DND-41 (cell line): ENCODE data around the gene PCDHA10.

Source experiments
- ATAC-seq: fragments of 200-7000 bp; cut with Tn5 transposase; 3 replicates; pipeline ENCODE4 v1.9.1; 2021; ENCODE audit warnings: low read depth; ENCODE audit not compliant: insufficient read depth
- DNase-seq: peaks from one replicate; pipeline ENCODE4 v3.0.0-alpha.2; 2020
- H2AFZ ChIP-seq: 2 replicates; pipeline ENCODE4 v1.6.0; 2012; ENCODE audit warnings: low read depth, low read length
- H3K27ac ChIP-seq: 2 replicates; pipeline ENCODE4 v1.5.1; 2012; ENCODE audit warnings: low read length, inconsistent platforms
- H3K27me3 ChIP-seq: fragments of 200-600 bp; sonication (generic); 2 replicates; pipeline ENCODE4 v1.6.0; 2012; ENCODE audit warnings: low read length, mild to moderate bottlenecking, inconsistent platforms; ENCODE audit not compliant: insufficient read depth, poor library complexity
- H3K36me3 ChIP-seq: 2 replicates; pipeline ENCODE4 v1.5.1; 2012; ENCODE audit warnings: low read length, inconsistent platforms; ENCODE audit not compliant: insufficient read depth
- H3K4me1 ChIP-seq: 2 replicates; pipeline ENCODE4 v1.5.1; 2012; ENCODE audit warnings: mild to moderate bottlenecking, low read length; ENCODE audit not compliant: insufficient read depth
- H3K4me2 ChIP-seq: 2 replicates; pipeline ENCODE4 v1.6.0; 2012; ENCODE audit warnings: mild to moderate bottlenecking, moderate library complexity, low read length, inconsistent platforms; ENCODE audit not compliant: insufficient read depth
- H3K4me3 ChIP-seq, 2 experiments: fragments of 200-600 bp in 1 of 2; shearing (Covaris generic) in 1 of 2; 2 replicates each; pipeline ENCODE4 v1.5.1; 2012 to 2016; ENCODE audit warnings: inconsistent platforms in 2 of 2, low read length in 2 of 2, mild to moderate bottlenecking in 2 of 2, low read depth in 1 of 2, moderate library complexity in 1 of 2
- H3K79me2 ChIP-seq: 2 replicates; pipeline ENCODE4 v1.6.0; 2012; ENCODE audit warnings: low read length, inconsistent platforms; ENCODE audit not compliant: insufficient read depth
- H3K9ac ChIP-seq: 2 replicates; pipeline ENCODE4 v1.6.0; 2012; ENCODE audit warnings: low read depth, mild to moderate bottlenecking, inconsistent platforms, low read length, moderate library complexity
- H3K9me3 ChIP-seq: 2 replicates; pipeline ENCODE4 v1.5.1; 2012; ENCODE audit warnings: low read length, moderate library complexity, mild to moderate bottlenecking, inconsistent platforms; ENCODE audit not compliant: insufficient read depth, severe bottlenecking
- H4K20me1 ChIP-seq: 2 replicates; pipeline ENCODE4 v1.6.0; 2012; ENCODE audit warnings: low read length; ENCODE audit not compliant: insufficient read depth
- CTCF ChIP-seq: IDR thresholded peaks from 2 replicates; pipeline ENCODE4 v1.5.1; 2012; ENCODE audit warnings: borderline replicate concordance, low read length, moderate library complexity, mild to moderate bottlenecking; ENCODE audit not compliant: poor library complexity, severe bottlenecking; ENCODE audit errors: extremely low read depth
- EZH2 ChIP-seq: IDR thresholded peaks from 3 replicates; pipeline ENCODE4 v1.6.1; 2012; ENCODE audit warnings: borderline replicate concordance, low read depth, mild to moderate bottlenecking, moderate library complexity, low read length, inconsistent platforms; ENCODE audit not compliant: severe bottlenecking

PCDHA10 gene

GRCh38 chr5:140881889-140882590, 26.3 kb downstream of the PCDHA10 start, which contains the start of gene PCDHA13:
Gene PCDHA13, plus strand, starts transcription at chr5:140882124. Its CDS starts 145 bp downstream, at chr5:140882269.
- no peaks in the 10 kb centered on the region for H4K20me1 ChIP-seq
- H3K27me3 ChIP-seq = peaks cover 2% of the 10 kb centered on the region
- H3K36me3 ChIP-seq = no peaks in the 10 kb centered on the region
- no peak for ATAC-seq
- no peak within 1 kb of the TSS for H3K4me3 ChIP-seq
- no peak for TF ChIP-seq CTCF
- no peak within 1 kb of the TSS for H3K4me2 ChIP-seq
- no peak for DNase-seq
- no peak within 1 kb of the TSS for H3K27ac ChIP-seq
- no peak within 1 kb of the TSS for H3K9ac ChIP-seq
- no peaks in the 10 kb centered on the region for H3K79me2 ChIP-seq
- no peaks in the 10 kb centered on the region for H3K4me1 ChIP-seq
- no peaks in the 10 kb centered on the region for H3K9me3 ChIP-seq
- H2AFZ ChIP-seq = no peak within 1 kb of the TSS

- Histone ChIP-seq H3K9ac (no peak overlapping the region), H3K9me3 (no peaks in the 10 kb centered on the region), H3K4me3 (no peak overlapping the region), H3K36me3 (no peaks in the 10 kb centered on the region), H3K27ac (no peak overlapping the region), H3K79me2 (no peaks in the 10 kb centered on the region), H3K4me2 (no peak overlapping the region), H3K4me1 (no peaks in the 10 kb centered on the region), H4K20me1 (no peaks in the 10 kb centered on the region), H2AFZ (no peak overlapping the region), H3K27me3 (peaks cover 2% of the 10 kb centered on the region)
- DNase-seq = no peak
- ATAC-seq = no peak
- TF ChIP-seq CTCF = peak; percentile 47
- TF ChIP-seq EZH2 = no peak
Observed at GRCh38 chr5:140882591-140882899, 26.8 kb downstream of the PCDHA10 start.

GRCh38 chr5:140883373-140883772, 27.7 kb downstream of the PCDHA10 start:
- ATAC-seq (no peak), DNase-seq (no peak)
- no peaks in the 10 kb centered on the region for H4K20me1 ChIP-seq
- H3K4me3 ChIP-seq = no peak overlapping the region
- no peaks in the 10 kb centered on the region for H3K9me3 ChIP-seq
- TF ChIP-seq EZH2 (no peak), CTCF (no peak)
- no peaks in the 10 kb centered on the region for H3K4me1 ChIP-seq
- H3K27me3 ChIP-seq = peaks cover 7% of the 10 kb centered on the region
- H3K4me2 ChIP-seq = no peak overlapping the region
- H3K79me2 ChIP-seq = no peaks in the 10 kb centered on the region
- no peak overlapping the region for H3K27ac ChIP-seq
- H2AFZ ChIP-seq = no peak overlapping the region
- H3K9ac ChIP-seq = no peak overlapping the region
- no peaks in the 10 kb centered on the region for H3K36me3 ChIP-seq
